T-helper 2 cell treated with Interferon-gamma antibody and Interleukin-4, amounts not matched to agents 5 μg/mL and 100 μg/mL, for 36 hours (primary cell): Measurements from ENCODE around the gene INSM1.

Experiments used
- DNase-seq: peaks from one replicate; pipeline ENCODE4 v3.0.0; 2021; ENCODE audit warnings: low spot score
- H3K27ac Mint-ChIP-seq: one replicate; pipeline ENCODE4 v1.8.0; 2021; ENCODE audit warnings: mild to moderate bottlenecking, mixed read lengths
- H3K27me3 Mint-ChIP-seq: one replicate; pipeline ENCODE4 v1.8.0; 2021; ENCODE audit warnings: low read depth, mixed read lengths
- H3K36me3 Mint-ChIP-seq: one replicate; pipeline ENCODE4 v1.8.0; 2021; ENCODE audit warnings: low read depth, mixed read lengths
- H3K4me1 Mint-ChIP-seq: one replicate; pipeline ENCODE4 v1.8.0; 2021; ENCODE audit warnings: low read depth, mixed read lengths
- H3K4me3 Mint-ChIP-seq: one replicate; pipeline ENCODE4 v1.8.0; 2022; ENCODE audit warnings: mild to moderate bottlenecking, moderate library complexity, mixed read lengths
- H3K9me3 Mint-ChIP-seq: one replicate; pipeline ENCODE4 v1.8.0; 2021; ENCODE audit warnings: mixed read lengths

INSM1 gene

DNA sequence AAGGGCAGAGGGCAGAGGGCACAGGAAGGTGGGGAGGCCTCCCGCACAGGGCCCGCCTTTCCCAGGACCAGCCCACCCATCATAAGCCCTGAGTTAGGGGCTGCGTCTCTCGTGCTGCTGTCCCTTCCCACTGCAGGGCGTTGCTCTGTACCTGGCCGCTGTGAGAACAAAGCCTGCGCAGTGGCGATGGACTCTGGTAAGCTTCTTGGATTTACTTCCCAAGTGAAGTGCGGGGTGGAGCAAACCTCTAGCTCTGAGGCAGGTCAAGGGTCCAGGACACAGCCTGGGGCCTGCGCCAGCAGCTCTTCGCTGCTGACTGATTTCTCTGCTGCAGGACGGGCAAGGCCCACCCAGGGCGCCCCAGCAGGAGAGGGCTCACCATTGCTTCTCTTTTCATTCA lies 23.9 kb downstream of the INSM1 start:
- Mint-ChIP-seq H3K9me3 (no peaks in the 10 kb centered on the region), H3K36me3 (no peaks in the 10 kb centered on the region), H3K27ac (no peak overlapping the region), H3K27me3 (no peaks in the 10 kb centered on the region), H3K4me1 (no peaks in the 10 kb centered on the region), H3K4me3 (no peak overlapping the region)
- DNase-seq, result no peak

DNA sequence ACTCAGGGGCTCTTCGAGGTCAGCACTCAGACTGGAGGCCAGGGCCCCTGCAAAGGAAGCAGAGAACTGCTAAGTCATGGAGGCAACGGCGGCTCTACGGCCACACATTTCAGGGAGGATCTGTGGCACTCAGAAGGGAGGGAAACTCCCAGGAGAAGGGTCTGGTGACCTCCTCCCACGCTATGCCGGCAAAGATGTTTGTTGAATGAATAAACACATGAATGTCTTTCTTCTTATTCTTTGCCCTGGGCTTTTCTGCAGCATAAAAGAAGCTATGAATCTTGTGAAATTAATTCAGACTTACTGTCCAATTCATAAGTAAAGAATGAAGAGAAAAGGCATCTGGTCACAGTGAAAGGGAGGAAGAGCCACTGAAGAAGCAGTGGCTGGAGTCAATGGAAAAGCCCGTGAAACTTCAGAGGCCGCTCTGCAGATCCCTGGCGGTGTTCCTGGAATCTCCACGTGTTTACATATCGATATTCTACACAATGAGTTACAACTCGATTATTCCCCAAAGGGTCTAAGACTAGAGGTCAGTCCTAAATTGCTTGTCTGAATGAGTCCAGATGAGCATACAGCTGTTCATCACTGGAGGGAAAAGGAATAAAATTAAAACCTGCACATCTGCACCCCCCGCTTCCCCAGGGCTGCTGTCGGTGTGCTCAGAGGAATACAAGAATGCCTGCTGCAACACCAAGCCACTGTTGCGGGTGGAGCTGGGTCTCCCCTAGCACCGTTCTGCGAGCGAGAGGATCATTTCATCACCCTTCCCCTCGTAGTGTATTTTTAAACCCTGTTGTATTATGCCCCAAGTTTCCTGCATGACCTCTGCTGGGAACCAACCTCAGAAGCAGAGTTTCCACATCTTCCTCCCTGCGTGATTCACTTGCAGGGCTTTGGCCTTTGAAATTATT lies 25.6 kb downstream of the INSM1 start:
- Mint-ChIP-seq H3K4me3 (no peak overlapping the region), H3K27me3 (no peaks in the 10 kb centered on the region), H3K9me3 (no peaks in the 10 kb centered on the region), H3K4me1 (no peaks in the 10 kb centered on the region), H3K27ac (no peak overlapping the region), H3K36me3 (no peaks in the 10 kb centered on the region)
- no peak for DNase-seq

DNA sequence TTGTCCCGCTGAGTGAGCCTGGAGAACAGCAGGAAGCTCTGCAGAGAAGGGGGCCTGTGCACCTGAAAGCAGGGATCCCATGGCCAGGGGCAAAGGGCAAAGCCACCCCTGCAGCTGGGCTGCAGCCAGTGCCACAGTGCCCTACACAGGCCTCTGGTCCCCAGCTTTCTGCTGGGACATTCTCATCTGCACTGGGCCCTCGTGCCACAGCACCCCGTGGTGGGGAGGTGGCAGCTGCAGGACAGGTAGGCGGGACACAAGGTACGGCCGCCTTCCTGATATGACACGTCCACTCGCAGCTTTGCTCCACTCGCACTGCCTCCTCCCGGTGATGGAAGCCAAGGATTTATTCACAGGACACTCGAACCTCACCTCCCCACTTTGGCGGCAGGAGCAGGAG lies 27.2 kb downstream of the INSM1 start:
- no peaks in the 10 kb centered on the region for H3K4me1 Mint-ChIP-seq
- no peaks in the 10 kb centered on the region for H3K27me3 Mint-ChIP-seq
- no peaks in the 10 kb centered on the region for H3K9me3 Mint-ChIP-seq
- H3K27ac Mint-ChIP-seq, result no peak overlapping the region
- no peak for DNase-seq
- no peaks in the 10 kb centered on the region for H3K36me3 Mint-ChIP-seq
- no peak overlapping the region for H3K4me3 Mint-ChIP-seq

DNA sequence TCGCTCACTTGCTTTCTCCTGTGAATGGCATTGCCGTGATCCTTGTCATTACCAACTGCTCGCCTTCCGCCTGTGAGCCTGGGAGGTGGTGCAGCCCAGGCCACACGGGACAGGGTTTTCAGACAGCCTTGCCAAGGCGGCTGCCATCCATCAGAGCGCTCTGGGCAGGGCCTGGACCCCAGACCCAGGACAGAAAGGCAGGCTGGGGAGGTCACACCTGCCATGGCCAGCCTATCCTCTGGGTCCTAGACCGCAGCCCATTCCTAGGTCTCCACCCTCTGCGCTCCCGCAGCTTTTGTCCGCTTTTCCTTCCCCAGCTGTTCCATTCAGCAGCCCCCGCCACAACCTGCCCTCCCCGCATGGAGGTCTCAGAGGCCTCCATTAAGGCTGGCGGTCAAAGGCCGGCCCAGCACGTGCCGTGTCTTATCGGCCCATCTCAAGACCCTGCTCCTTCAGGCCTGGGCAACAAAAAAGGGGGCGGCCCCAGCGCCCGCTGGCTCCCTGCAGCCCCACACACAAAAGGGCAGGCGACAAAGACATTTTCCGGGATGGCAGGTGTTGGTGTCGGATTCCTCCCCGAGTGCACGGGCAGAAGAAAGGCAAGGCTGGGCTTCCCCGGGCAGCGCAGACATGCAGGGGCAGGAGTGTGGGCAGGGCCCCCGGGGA lies 28.1 kb downstream of the INSM1 start:
- DNase-seq, result no peak
- Mint-ChIP-seq H3K27me3 (no peaks in the 10 kb centered on the region), H3K9me3 (no peaks in the 10 kb centered on the region), H3K36me3 (no peaks in the 10 kb centered on the region), H3K27ac (no peak overlapping the region), H3K4me3 (no peak overlapping the region), H3K4me1 (no peaks in the 10 kb centered on the region)

DNA sequence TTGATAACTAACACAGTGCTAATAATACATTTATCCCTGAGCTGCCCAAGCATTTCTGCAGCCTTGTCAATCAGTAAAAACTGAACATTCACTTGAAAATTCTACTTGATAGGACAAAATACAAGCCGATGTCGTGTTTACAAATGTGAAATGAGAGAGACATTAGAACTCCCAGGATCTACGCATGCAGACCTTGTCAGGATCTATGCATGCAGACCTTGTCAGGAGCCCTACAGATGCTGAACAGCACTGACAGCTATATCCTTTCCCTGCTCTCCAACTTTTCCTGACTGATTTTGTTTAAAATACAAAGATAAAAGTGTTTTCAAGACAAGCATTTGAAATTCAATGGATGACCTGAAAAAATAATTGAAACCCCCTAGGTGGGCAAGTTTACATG lies 28.9 kb downstream of the INSM1 start:
- Mint-ChIP-seq H3K36me3 (no peaks in the 10 kb centered on the region), H3K27me3 (no peaks in the 10 kb centered on the region), H3K4me1 (no peaks in the 10 kb centered on the region), H3K4me3 (no peak overlapping the region), H3K9me3 (no peaks in the 10 kb centered on the region), H3K27ac (no peak overlapping the region)
- no peak for DNase-seq

DNA sequence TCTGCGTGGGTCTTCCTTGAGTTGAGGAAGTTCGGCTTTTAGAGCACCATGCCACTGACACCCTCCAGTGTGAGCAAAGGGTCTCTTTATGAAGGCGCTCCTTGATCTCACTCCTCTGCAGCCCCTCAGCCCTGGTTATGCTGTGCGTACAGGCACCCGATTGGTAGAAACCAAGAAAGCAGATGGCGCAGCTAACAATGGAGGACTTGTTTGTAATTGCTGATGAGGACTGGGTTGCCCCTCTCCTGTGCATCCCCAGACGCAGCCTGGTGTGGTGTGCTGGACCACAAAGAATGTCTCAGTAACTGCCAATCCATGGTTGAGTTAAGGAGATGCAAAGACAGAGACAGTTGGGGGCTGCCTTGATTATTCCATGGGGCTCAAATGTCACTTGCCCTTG lies 30.2 kb downstream of the INSM1 start:
- Mint-ChIP-seq H3K27me3 (no peaks in the 10 kb centered on the region), H3K27ac (no peak overlapping the region), H3K4me3 (no peak overlapping the region), H3K4me1 (no peaks in the 10 kb centered on the region), H3K36me3 (no peaks in the 10 kb centered on the region), H3K9me3 (no peaks in the 10 kb centered on the region)
- DNase-seq, result no peak

DNA sequence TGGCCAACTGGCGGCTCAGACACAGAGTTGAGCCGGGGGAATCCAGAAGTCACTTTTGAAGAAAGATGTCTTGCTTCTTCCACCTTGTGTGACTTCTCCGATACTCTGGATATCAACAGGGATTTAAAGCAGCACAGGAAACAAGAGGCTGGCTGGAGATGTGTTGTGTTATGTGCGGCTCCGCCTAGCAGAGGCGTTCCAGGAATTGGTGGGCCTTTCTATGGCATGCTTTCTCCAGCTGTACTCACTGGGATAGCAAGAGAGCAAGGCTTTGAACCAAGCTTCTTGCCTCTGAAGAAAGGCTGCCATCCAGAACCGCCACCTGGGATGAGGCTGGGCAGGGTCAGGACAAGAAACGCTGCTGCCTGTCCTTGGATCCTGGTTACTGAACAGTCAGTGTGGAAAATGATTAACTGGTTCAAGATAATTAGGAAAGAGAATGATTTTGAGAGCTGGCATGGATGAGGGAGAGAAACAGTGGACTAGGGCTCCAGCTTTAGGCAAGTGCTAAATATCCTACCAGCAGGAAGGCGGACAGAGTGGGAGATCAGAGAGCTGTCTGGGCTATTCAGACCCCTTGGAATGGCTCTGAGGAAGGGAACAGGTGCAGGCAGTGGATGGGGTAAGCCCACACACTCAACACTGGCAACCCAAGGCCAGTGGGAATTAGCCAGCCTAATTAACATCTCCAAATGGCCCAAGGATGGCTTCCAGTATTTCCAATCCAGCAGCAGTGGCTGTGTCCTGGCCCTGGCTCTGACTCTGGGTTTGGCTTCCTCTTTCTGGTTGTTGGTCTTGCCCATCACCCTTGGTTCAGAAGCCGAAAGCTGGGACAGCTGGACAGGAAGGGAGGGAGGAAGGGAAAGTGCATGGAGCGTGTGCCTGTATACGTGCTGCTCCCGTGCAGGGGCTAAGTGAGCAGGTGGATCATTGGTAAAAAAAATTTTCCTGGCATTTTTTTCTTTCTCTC lies 31.9 kb downstream of the INSM1 start:
- H3K4me1 Mint-ChIP-seq, result no peaks in the 10 kb centered on the region
- no peaks in the 10 kb centered on the region for H3K9me3 Mint-ChIP-seq
- no peak overlapping the region for H3K27ac Mint-ChIP-seq
- H3K36me3 Mint-ChIP-seq, result no peaks in the 10 kb centered on the region
- no peaks in the 10 kb centered on the region for H3K27me3 Mint-ChIP-seq
- no peak overlapping the region for H3K4me3 Mint-ChIP-seq
- no peak for DNase-seq

DNA sequence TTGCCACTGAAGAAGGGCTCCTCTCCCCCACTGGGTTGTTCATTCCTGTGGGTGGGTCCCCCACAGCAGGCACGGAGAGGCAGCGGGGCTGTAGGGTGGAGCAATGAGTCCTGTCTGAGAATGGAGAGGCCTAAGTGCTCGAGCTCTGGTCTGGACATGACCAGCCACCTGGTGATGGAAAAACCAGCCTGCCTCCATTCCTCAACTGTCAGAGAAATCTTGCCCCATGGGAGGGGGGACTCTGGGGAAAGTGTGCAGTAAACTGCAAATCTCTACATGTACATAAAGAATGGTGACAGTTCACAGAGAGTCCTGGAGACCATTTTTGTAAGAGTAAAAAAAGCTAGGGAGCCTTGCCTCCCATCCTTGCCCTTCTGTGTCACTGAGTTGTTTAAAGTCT lies 34.1 kb downstream of the INSM1 start:
- Mint-ChIP-seq H3K27me3 (no peaks in the 10 kb centered on the region), H3K36me3 (no peaks in the 10 kb centered on the region)

DNA sequence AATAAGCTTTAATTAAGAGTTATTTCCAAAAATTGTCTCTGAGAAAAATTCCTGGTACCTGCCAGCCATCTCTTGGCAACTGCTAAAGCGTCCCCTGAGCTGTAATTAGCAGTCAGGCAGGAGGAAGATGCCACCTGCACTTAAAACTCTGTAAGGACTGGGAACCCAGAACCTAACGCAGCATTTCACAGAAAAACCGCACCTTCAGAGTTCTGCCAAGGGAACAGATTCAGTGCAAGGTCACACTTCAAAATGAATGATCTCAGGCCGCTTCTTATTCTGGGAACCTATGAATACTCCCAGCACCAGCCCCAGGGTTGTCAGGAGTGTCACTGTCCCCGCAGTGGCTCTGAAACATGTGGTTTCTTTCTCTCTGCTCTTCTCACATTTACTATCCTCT lies 36.7 kb downstream of the INSM1 start:
- H3K4me3 Mint-ChIP-seq, result no peak overlapping the region
- H3K4me1 Mint-ChIP-seq, result no peaks in the 10 kb centered on the region
- no peak for DNase-seq
- H3K36me3 Mint-ChIP-seq, result no peaks in the 10 kb centered on the region
- no peak overlapping the region for H3K27ac Mint-ChIP-seq
- no peaks in the 10 kb centered on the region for H3K9me3 Mint-ChIP-seq
- no peaks in the 10 kb centered on the region for H3K27me3 Mint-ChIP-seq

More for the DNA sequence above, 34.1 kb downstream of the INSM1 start:
- Mint-ChIP-seq H3K9me3 (no peaks in the 10 kb centered on the region), H3K4me3 (no peak overlapping the region), H3K4me1 (no peaks in the 10 kb centered on the region), H3K27ac (no peak overlapping the region)
- no peak for DNase-seq

DNA sequence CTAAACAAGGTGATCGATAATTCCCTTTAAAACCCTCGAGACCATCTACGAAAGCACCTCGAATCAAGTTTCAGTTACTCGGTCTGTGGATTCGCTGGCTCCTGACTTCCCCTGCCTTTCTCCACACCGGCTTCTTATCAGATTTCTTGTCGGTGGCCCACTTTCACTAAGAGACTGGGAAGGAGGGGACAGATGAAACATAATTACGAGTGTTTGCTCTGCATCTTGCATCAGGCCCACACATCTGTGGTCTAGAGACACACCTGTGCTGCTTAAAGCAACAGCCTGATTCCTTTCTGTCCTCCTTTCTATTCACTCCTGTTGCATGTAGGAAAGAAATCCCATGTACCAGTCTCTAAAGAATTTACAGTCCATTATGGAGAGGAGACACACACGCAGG lies 37.7 kb downstream of the INSM1 start:
- Mint-ChIP-seq H3K27ac (no peak overlapping the region), H3K9me3 (no peaks in the 10 kb centered on the region), H3K4me3 (no peak overlapping the region), H3K4me1 (no peaks in the 10 kb centered on the region), H3K36me3 (no peaks in the 10 kb centered on the region), H3K27me3 (no peaks in the 10 kb centered on the region)
- DNase-seq, result no peak

DNA sequence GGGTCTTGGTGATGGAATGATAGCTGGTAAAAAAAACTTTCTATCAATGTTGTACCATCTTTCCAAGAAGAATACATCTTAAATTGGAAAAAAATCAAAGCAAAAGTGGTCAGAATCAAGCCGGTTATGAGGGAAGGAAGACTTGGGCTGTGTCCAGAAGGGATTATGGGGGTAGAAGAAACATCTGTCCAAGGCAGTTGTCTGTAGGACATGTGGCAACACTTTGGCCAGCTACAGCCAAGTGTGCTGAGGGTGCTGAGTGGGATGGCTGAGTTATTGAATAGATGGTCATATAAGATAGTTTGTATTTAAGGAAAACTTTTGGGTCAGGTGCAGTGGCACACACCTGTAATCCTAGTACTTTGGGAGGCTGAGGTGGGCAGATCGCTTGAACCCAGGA lies 38.4 kb downstream of the INSM1 start:
- no peaks in the 10 kb centered on the region for H3K36me3 Mint-ChIP-seq
- no peak overlapping the region for H3K27ac Mint-ChIP-seq

DNA sequence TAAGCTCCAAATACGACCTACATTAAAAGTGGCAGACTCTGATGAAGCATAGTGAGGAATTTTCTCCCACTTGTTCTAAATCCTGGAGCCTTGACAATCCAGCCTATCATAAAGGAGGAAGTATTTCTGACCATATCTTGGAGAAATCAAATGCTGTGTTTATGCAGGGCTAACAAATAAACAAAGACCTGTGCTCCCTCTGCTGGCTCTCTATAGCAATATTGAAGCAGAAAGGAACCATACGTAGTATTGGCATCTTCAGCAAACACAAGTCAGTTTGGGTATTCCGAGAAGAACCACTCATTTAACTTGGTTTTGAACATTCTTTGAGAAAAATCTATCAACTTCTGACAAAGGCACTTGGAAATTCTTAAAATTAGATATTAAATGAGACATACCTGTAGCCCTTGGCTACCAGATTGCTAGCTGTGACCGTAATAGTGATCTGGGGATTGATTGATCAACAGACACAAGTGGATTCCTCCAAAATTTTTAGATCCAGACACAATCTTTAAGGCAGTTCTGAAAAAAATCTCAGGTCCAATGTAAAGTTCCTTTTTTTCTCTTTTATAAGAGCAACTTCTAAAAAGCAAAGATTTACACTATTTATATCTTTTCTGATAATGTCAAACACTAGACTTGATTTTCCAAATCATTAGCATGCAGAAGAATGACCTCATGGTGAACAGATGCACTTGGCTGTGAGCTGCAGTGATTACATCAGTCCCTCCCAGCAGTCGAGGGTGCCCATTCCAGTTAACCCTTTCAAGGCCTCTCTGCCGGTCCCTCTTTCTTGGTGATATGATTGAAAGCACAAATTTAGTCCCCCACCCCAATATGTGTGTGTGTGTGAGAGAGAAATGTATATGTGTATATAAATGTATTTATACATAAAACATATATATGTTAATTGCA lies 40.2 kb downstream of the INSM1 start:
- Mint-ChIP-seq H3K4me1 (no peaks in the 10 kb centered on the region), H3K4me3 (no peak overlapping the region), H3K27me3 (no peaks in the 10 kb centered on the region), H3K36me3 (no peaks in the 10 kb centered on the region), H3K9me3 (no peaks in the 10 kb centered on the region), H3K27ac (no peak overlapping the region)
- DNase-seq, result no peak

More for the DNA sequence above, 38.4 kb downstream of the INSM1 start:
- Mint-ChIP-seq H3K4me3 (no peak overlapping the region), H3K9me3 (no peaks in the 10 kb centered on the region), H3K4me1 (no peaks in the 10 kb centered on the region), H3K27me3 (no peaks in the 10 kb centered on the region)
- no peak for DNase-seq

DNA sequence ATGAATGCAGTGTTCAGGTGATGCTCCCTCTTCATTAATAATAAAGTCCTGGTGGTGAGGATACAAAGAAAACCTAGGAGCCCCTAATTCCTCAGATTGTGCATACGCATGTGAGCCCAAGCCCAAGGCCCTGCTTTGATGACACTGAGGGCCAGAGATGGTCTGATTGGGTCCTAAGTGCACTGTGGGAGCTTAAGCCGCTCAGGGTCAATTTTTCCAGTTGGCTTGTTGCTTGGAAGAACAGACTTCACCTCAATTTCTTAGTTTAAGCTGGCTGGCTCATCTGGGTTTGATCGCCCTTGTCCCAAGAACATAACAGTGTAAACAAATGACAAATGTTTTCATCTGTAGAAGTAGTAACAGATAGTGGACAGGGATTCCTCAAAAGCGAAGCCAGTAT lies 41.4 kb downstream of the INSM1 start:
- Mint-ChIP-seq H3K27ac (no peak overlapping the region), H3K27me3 (no peaks in the 10 kb centered on the region), H3K4me1 (no peaks in the 10 kb centered on the region), H3K9me3 (no peaks in the 10 kb centered on the region), H3K36me3 (no peaks in the 10 kb centered on the region), H3K4me3 (no peak overlapping the region)
- DNase-seq, result no peak
